GM13977 (cell line): Measurements from ENCODE around the gene RRBP1.

Experiments
- DNase-seq: peaks from one replicate; pipeline ENCODE4 v3.0.0; 2012; ENCODE audit warnings: low spot score
- in situ Hi-C: fragments of 300-500 bp; cut with MboI; formaldehyde crosslinking; loops from one replicate; pipeline ENCODE4 v1.12.0; 2022; ENCODE audit warnings: low sequenced_read_pairs, low pct_unique_long_range_greater_than_20kb, mixed read lengths, inconsistent platforms; ENCODE audit not compliant: unreplicated experiment
- TF ChIP-seq, protein P1 (sequence below): IDR thresholded peaks from 2 replicates; pipeline ENCODE4 v1.5.1; 2012; ENCODE audit warnings: mild to moderate bottlenecking, control low read depth; ENCODE audit not compliant: insufficient read depth; ENCODE audit errors: extremely low read depth, missing control alignments

RRBP1 gene

DNA sequence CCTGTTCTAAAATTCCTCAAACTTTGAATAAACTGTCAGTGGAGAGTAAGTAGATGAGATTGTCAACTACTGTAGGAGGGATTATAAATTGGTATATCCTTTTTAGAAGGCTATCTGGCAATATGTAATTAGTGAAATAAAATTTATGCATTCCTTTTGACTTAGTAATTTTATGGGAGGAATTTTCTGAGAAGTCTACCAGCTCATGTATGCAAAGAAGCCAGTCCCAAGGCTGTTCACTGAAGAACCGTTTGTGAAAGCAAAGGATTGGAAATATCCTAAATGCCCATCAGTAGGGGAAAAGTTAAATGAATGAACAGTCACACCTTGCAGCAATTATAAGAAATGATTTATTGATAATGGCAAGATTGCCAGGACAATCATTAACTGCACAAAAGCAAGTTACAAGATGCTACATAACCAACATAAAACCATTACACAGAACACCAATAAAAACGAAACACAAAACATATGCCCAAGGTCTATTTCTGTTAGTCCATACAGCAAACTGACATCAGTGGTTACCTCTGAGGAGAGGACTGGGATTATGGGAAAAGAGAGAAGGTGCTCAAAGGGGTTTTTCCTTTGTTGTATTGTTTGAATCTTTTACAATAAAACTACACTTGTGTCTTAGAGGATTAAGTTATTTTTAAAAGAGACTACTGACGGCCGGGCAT lies 116.7 kb downstream of the RRBP1 start:
- in situ Hi-C loops = no loop called here
- no peak for DNase-seq

More for the DNA sequence above, 116.7 kb downstream of the RRBP1 start:
- TF ChIP-seq, protein P1, sequence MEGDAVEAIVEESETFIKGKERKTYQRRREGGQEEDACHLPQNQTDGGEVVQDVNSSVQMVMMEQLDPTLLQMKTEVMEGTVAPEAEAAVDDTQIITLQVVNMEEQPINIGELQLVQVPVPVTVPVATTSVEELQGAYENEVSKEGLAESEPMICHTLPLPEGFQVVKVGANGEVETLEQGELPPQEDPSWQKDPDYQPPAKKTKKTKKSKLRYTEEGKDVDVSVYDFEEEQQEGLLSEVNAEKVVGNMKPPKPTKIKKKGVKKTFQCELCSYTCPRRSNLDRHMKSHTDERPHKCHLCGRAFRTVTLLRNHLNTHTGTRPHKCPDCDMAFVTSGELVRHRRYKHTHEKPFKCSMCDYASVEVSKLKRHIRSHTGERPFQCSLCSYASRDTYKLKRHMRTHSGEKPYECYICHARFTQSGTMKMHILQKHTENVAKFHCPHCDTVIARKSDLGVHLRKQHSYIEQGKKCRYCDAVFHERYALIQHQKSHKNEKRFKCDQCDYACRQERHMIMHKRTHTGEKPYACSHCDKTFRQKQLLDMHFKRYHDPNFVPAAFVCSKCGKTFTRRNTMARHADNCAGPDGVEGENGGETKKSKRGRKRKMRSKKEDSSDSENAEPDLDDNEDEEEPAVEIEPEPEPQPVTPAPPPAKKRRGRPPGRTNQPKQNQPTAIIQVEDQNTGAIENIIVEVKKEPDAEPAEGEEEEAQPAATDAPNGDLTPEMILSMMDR = no peak
